GM18505 (cell line): ENCODE data around the gene SLIT1.

ENCODE experiments used
- ATAC-seq: cut with Tn5 transposase; IDR thresholded peaks from one replicate; pipeline ENCODE4 v1.9.1; 2021; ENCODE audit not compliant: unreplicated experiment
- POLR2A ChIP-seq: IDR thresholded peaks from 4 replicates; pipeline ENCODE4 v1.6.1; 2011; ENCODE audit warnings: borderline replicate concordance; ENCODE audit not compliant: insufficient read depth, insufficient read length; ENCODE audit errors: extremely low read depth

SLIT1 gene

GRCh38 chr10:96984541-96985131 is 201.1 kb downstream of the SLIT1 start:
- TF ChIP-seq POLR2A: no peak
- ATAC-seq: peak; percentile 61

DNA sequence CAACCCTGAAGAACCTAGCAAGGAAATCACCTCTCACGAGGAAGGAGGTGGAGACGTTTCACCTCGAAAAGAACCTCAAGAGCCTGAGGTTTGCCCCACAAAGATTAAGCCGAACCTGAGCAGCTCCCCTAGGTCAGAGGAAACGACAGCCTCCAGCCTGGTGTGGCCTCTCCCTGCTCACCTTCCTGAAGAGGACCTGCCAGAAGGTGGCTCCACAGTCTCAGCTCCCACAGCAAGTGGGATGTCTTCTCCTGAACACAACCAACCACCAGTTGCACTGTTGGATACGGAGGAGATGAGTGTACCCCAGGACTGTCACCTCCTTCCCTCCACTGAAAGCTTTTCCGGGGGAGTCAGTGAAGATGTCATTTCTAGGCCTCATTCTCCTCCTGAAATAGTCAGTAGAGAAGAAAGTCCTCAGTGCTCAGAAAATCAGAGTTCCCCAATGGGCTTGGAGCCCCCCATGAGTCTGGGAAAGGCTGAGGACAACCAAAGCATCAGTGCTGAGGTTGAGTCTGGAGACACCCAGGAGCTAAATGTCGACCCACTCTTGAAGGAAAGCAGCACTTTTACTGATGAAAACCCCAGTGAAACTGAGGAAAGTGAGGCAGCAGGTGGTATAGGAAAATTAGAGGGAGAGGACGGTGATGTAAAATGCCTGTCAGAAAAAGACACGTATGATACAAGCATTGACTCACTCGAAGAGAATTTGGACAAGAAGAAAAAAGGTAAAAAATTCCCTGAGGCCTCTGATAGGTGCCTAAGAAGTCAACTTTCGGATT is 203.4 kb downstream of the SLIT1 start:
- no peak for TF ChIP-seq POLR2A

GRCh38 chr10:96978621-96979154 is 207.1 kb downstream of the SLIT1 start:
- no peak for TF ChIP-seq POLR2A
- ATAC-seq: peak; percentile 47

More for the DNA sequence above, 203.4 kb downstream of the SLIT1 start:
- no peak for ATAC-seq

DNA sequence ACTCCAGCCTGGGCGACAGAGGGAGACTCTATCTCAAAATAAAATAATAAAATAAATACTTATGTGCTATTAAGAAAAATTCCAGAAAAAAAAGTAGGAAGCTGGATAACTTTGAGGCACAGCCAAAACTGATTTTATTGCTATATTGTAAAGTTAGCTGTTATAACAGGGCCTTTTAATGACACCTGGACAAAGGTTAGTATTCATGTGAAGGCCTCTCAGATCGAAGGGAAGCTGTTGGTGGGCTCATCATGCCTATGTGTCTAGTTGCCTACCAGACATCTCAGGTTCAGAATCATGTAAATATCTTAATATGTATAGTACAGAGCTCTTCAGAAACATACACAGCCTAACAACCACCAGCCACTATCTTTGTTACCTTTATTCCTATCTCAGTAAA is 210.6 kb downstream of the SLIT1 start:
- no peak for TF ChIP-seq POLR2A

GRCh38 chr10:96973809-96974747 is 211.7 kb downstream of the SLIT1 start:
- TF ChIP-seq POLR2A: no peak
- no peak for ATAC-seq

More for the DNA sequence above, 210.6 kb downstream of the SLIT1 start:
- no peak for ATAC-seq

DNA sequence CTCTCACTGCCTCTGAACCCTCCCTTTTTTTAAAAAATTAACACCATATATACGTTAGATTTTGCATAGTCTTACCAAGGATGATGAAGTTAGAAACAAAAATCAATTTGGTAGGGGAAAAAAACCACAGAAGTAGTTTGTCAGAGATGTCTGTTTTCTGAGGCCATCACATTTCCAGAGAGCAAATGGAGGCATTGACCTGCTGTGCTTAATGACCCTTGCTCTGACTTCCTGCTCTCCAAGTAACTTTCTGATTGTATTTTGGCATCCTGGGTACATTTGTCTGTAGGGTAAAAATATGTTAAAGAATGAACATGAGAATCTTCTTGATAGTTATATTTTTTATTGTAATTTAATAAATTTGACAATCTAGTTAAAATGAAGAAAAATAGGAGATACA is 213.5 kb downstream of the SLIT1 start:
- no peak for ATAC-seq
- no peak for TF ChIP-seq POLR2A

DNA sequence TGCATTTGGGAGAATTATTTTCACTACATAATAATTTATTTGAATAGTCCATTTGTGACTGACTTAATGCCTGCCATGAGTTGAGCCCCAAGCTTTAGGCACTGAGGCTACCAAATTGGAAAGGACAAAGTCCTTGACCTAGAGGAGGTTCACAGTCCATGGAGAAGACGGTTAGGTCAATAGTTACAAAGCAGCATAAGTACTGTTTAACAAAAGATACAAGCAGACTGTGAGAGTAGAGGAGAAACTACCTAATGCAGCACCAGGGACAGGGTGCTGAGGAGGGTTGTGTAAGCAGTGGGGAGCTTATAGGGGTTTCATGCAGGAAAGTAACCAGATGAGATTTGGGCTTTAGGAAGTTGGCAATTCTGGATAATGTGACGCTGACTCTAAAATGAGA is 214.4 kb downstream of the SLIT1 start:
- TF ChIP-seq POLR2A: no peak
- ATAC-seq: no peak

DNA sequence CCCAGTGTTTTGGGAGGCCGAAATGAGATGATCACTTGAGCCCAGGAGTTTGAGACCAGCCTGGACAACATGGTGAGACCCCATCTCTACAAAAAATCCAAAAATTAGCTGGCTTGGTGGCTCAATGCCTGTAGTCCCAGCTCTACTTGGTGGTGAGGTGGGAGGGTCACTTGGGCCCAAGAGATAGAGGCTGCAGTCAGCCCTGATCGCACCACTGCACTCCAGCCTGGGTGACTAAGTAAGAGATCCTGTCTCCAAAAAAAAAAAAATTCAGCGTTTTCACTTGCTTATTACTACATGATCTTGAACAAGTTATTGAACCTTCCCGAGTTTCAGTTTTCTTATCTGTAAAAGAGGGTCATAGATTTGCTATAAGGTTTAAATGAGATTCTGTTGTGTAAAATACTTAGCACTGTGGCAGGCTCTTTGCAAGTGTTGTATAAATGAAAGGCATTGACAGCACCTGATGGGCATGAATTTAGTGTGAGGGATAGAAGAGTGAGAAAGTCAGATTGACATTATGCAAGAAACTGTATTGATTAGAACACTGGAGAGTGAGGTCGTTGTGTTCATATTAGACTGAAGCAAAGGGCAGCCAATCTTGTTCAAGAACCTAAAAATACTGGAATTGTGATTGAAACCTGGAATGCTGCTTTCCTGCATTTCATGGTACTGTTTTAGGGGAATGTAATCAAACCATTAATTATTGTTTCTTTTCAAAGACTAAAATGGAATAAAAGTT is 216.9 kb downstream of the SLIT1 start:
- no peak for TF ChIP-seq POLR2A
- no peak for ATAC-seq

DNA sequence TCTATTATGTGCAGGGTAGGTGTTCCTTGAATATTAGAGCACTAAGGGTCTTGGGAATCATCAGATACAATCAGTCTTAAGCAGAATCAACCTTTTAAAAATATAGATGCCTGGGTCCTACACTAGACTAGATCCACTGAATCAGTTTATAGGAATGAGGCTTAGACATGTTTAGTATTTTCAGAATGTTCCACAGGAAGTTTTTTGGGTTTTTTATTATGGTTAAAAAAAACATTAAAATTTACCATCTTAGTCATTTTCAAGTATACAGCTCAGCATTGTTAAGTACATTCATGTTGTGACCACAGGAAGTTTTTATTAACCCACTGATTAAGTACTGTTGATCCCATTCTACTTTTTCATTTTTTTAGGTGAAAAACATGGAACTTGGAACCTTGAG is 217.9 kb downstream of the SLIT1 start:
- no peak for TF ChIP-seq POLR2A
- no peak for ATAC-seq

DNA sequence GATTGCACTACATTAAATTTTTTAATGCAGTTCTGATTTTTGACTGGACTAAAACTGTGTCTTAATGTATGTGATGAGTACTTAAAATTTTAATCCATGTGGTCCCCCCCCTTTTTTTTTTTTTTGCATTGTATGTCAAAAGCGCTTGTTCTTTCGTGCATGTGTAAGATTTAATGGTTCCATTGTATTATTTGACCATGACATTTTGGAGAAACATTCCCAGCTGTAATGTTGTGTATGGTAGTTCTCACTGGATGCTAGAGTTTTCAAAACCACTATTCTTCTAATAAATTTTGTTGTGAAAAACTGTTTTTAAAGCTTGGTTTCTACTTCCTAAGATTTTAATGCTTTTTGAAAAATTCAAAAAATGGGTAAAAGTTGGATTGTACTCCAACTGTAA is 221.6 kb downstream of the SLIT1 start:
- no peak for TF ChIP-seq POLR2A
- ATAC-seq: no peak

- no peak for ATAC-seq
- TF ChIP-seq POLR2A: no peak
These were observed 224.9 kb downstream of the SLIT1 start for GRCh38 chr10:96960872-96961271.

GRCh38 chr10:96959733-96960132 is 226.0 kb downstream of the SLIT1 start:
- ATAC-seq: no peak
- no peak for TF ChIP-seq POLR2A
